ENCODE data around the gene CHSY3. TPM values are rescaled to one million over a fixed set of nuclear protein-coding genes. Genes with fewer than 3 reads are reported as not detected.

The CHSY3 gene
- total RNA-seq, 2 donors from 2014 or later: 24.3 to 28.3 TPM

GRCh38 chr5:130017173-130017572 is 112.9 kb downstream of the CHSY3 start:
- DNase-seq (ENCODE audit: low spot score) (no peak), ATAC-seq (ENCODE audit: insufficient number of reproducible peaks, low FRiP score, low read depth) (no peak)
- Histone ChIP-seq H3K36me3 (no peaks in the 10 kb centered on the region), H3K9me3 (no peaks in the 10 kb centered on the region), H3K4me1 (ENCODE audit: control insufficient read depth in 1 of 2, low read depth in 2 of 2) (no peaks in the 10 kb centered on the region), H3K4me3 (peak overlapping the region; percentile 34), H3K27ac (no peak overlapping the region), H3K27me3 (replicated peaks; ENCODE audit: insufficient read depth) (no peaks in the 10 kb centered on the region)
- no peak for TF ChIP-seq CTCF (IDR thresholded peaks at IDR 0.05)

GRCh38 chr5:130018641-130019040 is 114.4 kb downstream of the CHSY3 start:
- no peak for TF ChIP-seq CTCF (IDR thresholded peaks at IDR 0.05)
- peaks cover 4 to 9% of the 10 kb centered on the region in 2 donors for H3K4me1 ChIP-seq (ENCODE audit: control insufficient read depth in 1 of 2, low read depth in 2 of 2)
- no peak for DNase-seq (ENCODE audit: low spot score)
- ATAC-seq (ENCODE audit: insufficient number of reproducible peaks, low FRiP score, low read depth): no peak
- no peaks in the 10 kb centered on the region for H3K36me3 ChIP-seq
- no peaks in the 10 kb centered on the region for H3K27me3 ChIP-seq (replicated peaks; ENCODE audit: insufficient read depth)
- no peak overlapping the region for H3K4me3 ChIP-seq
- no peaks in the 10 kb centered on the region for H3K9me3 ChIP-seq
- no peak overlapping the region for H3K27ac ChIP-seq

- Histone ChIP-seq H3K27ac (no peak overlapping the region), H3K4me1 (ENCODE audit: control insufficient read depth in 1 of 2, low read depth in 2 of 2) (peaks cover 14 to 23% of the 10 kb centered on the region in 2 donors), H3K9me3 (no peaks in the 10 kb centered on the region), H3K4me3 (no peak overlapping the region), H3K36me3 (no peaks in the 10 kb centered on the region), H3K27me3 (replicated peaks; ENCODE audit: insufficient read depth) (no peaks in the 10 kb centered on the region)
- no peak for DNase-seq (ENCODE audit: low spot score)
- no peak for TF ChIP-seq CTCF (IDR thresholded peaks at IDR 0.05)
- no peak for ATAC-seq (ENCODE audit: insufficient number of reproducible peaks, low FRiP score, low read depth)
Measured at GRCh38 chr5:130021000-130021399, 116.7 kb downstream of the CHSY3 start.

GRCh38 chr5:130021876-130022275 is 117.6 kb downstream of the CHSY3 start:
- no peak for TF ChIP-seq CTCF (IDR thresholded peaks at IDR 0.05)
- H3K4me3 ChIP-seq: no peak overlapping the region
- no peak overlapping the region for H3K27ac ChIP-seq
- H3K4me1 ChIP-seq (ENCODE audit: control insufficient read depth in 1 of 2, low read depth in 2 of 2): peaks cover 14 to 23% of the 10 kb centered on the region in 2 donors
- H3K36me3 ChIP-seq: no peaks in the 10 kb centered on the region
- ATAC-seq (ENCODE audit: insufficient number of reproducible peaks, low FRiP score, low read depth) (no peak), DNase-seq (ENCODE audit: low spot score) (no peak)
- H3K27me3 ChIP-seq (replicated peaks; ENCODE audit: insufficient read depth): no peaks in the 10 kb centered on the region
- no peaks in the 10 kb centered on the region for H3K9me3 ChIP-seq

- H3K4me3 ChIP-seq: peak overlapping the region; percentile 33
- ATAC-seq (ENCODE audit: insufficient number of reproducible peaks, low FRiP score, low read depth) (no peak), DNase-seq (ENCODE audit: low spot score) (no peak)
- H3K27me3 ChIP-seq (replicated peaks; ENCODE audit: insufficient read depth): no peaks in the 10 kb centered on the region
- H3K36me3 ChIP-seq: no peaks in the 10 kb centered on the region
- peaks cover 14 to 23% of the 10 kb centered on the region in 2 donors for H3K4me1 ChIP-seq (ENCODE audit: control insufficient read depth in 1 of 2, low read depth in 2 of 2)
- H3K9me3 ChIP-seq: no peaks in the 10 kb centered on the region
- H3K27ac ChIP-seq: peak overlapping the region; percentile 28 to 68
- TF ChIP-seq CTCF (IDR thresholded peaks at IDR 0.05): no peak
Measured at GRCh38 chr5:130023604-130024003, 119.3 kb downstream of the CHSY3 start.

Data from thoracic aorta (tissue), 2 donors.